Erythroblast (primary cell): ENCODE data around the gene AIMP1.

Experiments
- GATA1 ChIP-seq: IDR thresholded peaks from 2 replicates; pipeline ENCODE4 v1.6.1; 2011; ENCODE audit warnings: low read depth, mild to moderate bottlenecking, control low read depth, low read length, moderate library complexity
- POLR2A ChIP-seq: IDR thresholded peaks from 2 replicates; pipeline ENCODE4 v1.6.1; 2011; ENCODE audit warnings: mild to moderate bottlenecking, low read length

DNA sequence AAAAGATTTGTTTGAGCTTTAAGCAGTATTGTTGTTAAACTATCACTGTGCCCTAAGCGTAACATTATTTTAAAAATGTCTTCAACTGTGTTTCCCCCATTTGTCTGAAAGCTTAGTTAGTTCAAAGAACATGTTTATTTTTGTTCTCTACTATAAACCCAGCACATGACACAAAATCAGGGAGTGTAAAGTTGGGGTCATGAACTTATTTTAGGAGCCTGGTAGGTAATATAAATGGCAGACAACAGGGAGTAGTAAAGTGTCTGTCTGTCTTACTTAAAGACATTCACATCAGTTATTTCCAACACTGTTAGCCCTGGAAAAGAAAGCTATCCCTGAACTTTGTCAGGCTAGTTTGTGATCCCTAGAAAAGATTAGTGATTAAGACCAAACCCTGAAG lies 3.9 kb downstream of the AIMP1 start:
- TF ChIP-seq POLR2A (no peak), GATA1 (no peak)
